Amniotic stem cell (primary cell): Measurements from ENCODE around the gene JADE2.

Source experiments
- DNase-seq: peaks from one replicate; lab custom pipeline; 2025; lab: John Stamatoyannopoulos, UW

JADE2 gene

GRCh38 chr5:134570365-134570758, 44.9 kb downstream of the JADE2 start:
- no peak for DNase-seq

- no peak for DNase-seq
These were observed 45.4 kb downstream of the JADE2 start for GRCh38 chr5:134570886-134571285.

DNA sequence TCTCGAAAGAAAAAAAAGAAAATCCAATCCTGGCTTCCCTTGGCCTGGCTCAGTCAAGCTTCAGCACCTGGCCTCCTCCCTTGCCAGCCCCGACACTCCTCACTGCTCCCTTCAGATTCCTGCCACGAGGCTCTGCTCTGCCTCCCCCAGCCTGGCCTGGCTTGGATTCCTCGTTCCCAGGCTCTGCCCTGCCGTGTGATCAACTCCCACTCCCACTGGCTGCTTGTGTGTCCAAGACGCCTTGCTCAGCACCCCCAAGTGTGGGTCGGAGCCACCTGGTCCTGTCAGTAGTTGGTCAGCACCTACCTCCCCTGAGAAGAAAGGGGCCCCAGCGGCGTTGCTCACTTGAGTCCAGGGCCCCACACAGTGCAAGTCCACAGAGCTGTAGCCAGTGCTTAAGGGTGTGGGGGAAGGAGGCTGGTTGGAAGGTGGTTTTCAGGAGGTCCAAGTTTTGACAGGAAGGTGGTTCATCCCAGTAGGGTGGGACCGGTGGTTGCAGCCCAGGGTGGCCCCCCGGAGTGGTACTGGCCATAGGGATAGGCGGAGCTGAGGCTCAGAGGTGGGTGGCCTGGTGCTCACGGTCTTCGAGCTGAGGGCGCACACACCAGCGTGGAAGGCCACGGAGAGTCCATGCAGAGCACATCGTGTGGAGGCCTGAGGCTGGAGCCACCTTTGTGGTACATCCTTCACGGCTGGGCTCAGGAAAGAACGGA, 46.4 kb downstream of the JADE2 start:
- DNase-seq: no peak

DNA sequence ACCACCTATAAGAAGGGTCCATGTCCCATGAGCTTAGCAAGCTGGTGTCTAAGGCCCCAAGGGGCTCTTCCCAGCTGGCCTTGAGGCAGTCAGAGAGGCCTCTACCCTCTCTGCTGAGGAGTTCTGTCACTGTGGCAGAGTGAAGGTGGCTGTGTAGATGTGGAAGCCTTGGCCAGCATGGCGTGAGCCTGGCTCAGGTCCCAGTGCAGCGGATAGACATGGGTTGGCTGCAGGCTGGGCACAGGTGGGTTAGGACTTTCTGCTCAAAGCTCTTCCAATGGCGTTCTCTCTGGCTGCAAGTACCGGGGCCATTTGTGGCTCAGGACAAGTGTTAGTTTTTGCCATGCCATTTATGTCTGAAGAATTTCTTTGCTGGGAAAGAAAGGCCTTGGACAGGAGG, 47.3 kb downstream of the JADE2 start:
- no peak for DNase-seq

DNA sequence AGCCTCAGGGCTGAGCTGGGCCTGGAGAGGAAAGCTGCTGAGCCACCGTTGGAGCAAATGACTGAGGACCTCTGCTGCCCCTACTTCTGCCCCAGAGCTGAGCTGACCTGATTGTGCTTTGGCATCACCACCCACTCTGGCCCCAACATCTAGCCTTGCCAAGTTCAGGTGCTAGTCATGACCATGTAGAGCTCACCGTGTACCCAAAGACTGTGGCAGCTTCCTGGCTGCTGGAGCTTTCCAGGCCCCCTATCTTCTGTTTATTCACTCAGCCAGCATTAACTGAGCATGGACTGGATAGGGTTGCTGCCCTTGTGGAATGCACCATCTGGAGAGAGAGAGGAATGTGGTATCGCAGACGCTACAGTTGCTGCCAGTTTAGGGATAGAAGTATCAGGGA, 49.1 kb downstream of the JADE2 start:
- no peak for DNase-seq

DNA sequence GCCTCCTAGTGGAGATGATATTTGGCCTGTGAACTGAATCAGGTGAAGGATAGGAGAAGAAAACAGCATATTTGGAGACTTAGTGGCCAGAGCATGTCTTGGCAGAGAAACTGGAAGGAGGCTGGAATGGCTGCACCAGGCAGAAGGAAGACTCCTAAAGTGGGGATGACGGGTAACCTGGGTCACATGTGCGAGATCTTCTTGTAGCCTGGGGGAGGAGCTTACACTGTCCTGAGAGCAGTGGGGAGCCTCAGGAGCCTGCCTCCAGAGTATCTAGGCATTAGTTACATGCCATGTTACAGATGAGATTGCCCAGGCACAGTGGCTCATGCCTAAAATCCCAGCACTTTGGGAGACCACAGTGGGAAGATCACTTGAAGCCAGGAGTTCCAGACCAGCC, 49.8 kb downstream of the JADE2 start:
- DNase-seq: no peak

DNA sequence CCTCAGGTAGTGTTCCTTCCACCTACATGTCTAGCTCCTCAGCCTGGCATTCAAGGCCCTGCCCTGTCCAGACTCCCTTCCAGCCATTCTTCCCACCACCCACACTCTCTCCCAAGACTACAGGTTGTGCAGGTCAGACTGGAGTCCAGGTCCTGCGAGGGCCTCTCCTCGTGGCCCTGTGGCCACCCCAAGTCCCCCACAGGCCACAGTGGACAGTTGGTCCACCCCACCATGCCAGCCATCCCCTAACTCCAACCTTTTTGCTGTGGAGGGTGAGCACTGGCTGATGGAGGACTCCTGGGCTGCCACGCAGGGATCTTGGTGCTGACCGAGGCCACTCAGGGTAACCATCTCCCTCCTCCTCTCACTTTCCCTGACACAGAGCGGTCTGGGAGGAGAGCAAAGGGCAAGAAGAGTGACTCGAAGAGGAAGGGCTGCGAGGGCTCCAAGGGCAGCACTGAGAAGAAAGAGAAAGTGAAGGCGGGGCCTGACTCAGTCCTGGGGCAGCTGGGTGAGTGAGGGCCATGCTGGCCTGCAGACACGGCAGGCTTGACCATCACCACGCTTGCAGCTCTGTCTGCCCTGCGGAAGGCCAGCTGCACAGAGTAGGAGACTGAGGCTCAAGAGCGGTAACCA, 51.0 kb downstream of the JADE2 start:
- no peak for DNase-seq

DNA sequence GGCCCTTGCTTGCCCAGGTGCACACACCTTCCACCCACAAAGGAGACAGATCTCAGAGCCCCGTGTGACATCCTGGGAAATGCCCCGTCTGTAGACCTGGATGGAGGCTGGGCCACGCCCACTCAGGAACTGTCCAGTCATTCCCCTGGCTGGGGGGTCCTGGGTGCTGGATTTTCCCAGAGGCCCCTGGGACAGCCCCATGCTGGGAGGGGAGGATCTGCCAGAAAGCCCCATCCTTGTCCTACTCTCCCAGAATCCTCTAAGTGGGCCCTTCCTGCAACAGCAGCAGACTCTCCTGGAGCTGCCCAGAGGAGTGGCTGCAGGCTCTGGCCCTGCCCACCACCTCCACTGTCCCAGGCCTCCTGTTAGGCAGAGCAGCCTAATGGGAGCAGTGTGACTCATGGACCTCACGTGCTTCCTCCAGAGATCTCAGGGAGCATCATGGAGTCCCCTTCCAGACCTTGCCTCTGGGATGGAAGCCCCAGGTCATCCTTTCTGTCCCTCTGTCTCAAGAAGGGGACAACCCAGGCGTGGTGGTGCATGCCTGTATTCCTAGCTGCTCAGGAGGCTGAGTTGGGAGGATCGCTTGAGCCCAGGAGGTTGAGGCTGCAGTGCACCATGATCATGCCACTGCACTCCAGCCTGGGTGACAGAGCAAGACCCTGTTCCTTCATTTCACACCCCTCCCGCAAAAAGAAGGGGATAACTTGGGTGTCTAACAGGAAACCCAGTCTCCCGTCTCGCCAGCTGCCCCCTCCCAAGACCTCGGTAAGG, 51.7 kb downstream of the JADE2 start:
- no peak for DNase-seq

DNA sequence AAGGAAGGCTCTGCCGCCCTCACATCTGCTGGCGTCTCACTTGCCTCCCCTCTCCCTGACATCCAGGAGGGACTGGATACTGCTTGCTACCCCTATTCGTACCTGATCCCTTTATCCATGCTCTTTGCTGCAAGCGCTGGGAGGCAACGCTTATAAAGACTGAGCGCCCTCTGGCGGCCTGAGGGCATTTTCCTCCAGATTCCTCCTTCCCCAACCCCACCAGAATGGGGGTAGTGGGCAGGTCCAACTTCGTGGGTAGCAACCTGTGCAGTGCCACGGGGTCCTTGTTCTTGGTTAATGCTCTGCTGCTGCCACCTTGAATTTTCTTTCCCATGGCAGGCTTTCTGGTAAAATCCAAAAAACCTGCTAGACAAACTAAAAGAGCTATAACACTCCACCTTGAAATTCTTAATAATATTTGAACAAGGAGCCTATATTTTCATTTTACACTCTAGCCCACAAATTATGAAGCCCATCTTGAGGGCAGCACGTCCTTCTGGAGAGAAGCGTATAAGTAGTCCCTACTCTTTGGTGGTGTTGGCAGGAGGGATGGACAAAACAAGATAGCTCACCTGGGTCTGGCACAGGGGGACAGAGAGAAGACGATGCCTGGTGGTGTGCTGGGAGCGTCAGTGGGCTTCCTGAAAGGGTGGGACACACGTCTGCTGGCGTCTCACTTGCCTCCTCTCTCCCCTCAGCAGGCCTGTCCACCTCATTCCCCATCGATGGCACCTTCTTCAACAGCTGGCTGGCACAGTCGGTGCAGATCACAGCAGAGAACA, 52.5 kb downstream of the JADE2 start:
- DNase-seq: peak; percentile 78

- DNase-seq: no peak
These were observed 53.3 kb downstream of the JADE2 start for GRCh38 chr5:134578578-134579283.

DNA sequence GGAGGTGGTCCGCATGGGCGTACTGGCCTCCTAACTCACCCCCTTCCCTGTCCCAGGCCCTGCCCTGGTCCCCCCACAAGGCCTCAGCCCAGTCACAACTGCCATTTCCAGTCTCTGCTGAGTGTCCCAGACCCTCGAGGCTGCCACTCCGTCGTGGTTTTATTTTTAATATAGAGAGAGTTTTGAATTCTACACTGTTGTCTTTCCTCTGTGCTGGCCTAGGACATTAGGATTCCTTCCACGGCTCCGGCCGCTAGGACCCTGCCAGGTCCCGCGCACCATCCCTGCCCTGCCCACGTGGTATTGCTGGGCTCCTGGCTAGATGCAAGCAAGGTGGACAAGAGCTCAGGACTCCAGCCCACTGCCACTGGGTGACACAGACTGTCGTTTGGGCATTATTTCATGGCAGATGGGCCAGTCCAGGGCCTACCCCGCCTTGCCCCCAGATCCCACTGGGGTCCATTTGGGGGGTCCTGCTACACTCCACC, 53.9 kb downstream of the JADE2 start:
- DNase-seq: no peak

DNA sequence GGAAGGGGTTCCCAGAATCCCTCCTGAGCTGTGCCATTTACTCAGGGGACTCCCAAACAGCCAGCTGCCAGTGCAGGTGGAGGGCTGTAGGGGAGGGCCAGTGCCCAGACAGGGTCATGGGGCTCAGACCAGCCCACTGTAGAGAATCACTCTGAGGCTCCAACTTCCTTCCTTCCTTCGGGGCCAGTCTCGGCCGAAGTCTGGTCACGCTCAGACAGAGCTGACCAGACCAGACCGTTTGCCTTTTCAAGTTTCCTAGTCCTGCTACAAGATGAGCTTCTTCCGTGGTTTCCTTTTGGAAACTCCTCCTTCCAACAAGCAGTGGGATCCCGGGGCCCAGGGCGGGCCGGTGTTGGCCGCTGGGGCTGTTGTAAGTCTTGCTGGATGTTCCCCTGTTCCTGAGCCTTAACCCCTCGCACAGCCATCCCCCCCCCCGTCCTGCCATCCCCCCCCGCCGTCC, 54.6 kb downstream of the JADE2 start:
- no peak for DNase-seq

GRCh38 chr5:134581241-134581981, 55.9 kb downstream of the JADE2 start:
- no peak for DNase-seq

DNA sequence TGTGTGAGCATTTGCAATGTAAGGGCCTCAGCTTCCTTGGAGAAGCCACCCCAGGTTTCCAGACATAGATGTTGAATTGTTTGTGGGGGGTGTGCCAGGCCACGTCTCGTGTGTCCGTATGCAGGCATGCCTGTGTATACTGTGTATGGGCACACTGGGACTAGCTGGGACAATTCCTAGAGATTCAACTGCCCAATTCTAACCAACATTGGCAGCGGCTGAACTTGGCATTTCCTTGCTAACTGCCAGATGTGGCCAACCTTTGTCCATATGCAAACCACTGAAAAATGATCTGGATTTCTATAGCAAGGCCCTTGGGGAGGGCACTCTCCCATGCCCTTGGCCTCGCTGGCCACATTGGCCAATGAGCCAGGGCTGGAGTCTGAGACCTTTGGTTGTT, 56.8 kb downstream of the JADE2 start:
- no peak for DNase-seq

GRCh38 chr5:134582941-134583340, 57.5 kb downstream of the JADE2 start:
- no peak for DNase-seq

DNA sequence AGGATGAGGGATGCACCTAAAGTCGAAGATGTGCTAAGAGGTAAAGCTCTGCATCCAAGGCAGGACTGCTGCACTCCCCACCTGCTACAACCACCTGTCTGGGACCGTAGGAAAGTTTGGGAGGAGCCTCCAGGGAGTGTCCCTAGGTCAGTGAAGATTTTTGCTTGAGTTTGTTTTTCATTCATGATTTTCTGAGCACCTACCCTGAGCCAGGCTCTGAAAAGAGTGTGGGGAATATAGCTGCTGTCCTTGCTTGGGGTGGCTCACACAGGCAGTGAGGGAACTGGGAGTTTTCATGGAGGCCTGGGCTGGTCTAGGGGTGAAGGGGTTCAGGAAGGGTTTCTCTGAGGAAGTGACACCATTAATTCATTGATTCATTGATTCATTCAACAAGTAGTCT, 58.3 kb downstream of the JADE2 start:
- no peak for DNase-seq

GRCh38 chr5:134584662-134585061, 59.2 kb downstream of the JADE2 start:
- no peak for DNase-seq

GRCh38 chr5:134585966-134586365, 60.5 kb downstream of the JADE2 start:
- DNase-seq: no peak

- DNase-seq: peak; percentile 28
These were observed 61.5 kb downstream of the JADE2 start for GRCh38 chr5:134586866-134587524.

DNA sequence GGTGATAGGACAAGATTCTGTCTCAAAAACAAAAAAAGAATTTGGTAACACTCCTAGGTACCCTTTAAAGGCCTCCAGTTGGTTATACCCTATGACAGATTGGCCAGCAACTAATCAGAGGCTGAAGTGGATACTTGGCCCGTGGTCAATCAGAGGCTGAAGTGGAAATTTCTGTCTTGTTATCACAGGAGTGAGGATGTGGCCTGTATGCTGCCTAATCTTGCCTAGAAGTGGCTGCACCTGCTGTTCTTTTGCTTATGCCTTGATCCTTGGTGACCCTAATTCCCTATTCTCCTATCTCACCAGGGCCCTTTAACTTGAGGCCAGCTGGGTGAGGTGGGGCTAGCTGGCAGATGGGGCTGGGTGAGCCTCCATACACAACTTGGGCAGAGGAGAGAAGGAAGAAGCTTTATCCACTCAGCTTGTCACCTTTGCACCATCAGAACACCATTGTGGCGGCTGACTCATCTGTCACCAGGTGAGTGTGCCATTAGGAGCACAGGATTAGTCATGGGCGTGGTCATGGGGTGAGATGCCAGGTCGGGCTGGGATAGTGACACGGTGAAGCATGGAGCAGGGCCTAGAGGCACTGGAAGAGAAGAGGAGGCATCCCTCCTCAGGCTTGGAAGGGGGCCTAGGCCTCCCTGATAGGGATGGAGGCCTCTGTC, 65.7 kb downstream of the JADE2 start:
- DNase-seq: no peak
